ENCODE data around the gene GRID1.

GRID1 gene

DNA sequence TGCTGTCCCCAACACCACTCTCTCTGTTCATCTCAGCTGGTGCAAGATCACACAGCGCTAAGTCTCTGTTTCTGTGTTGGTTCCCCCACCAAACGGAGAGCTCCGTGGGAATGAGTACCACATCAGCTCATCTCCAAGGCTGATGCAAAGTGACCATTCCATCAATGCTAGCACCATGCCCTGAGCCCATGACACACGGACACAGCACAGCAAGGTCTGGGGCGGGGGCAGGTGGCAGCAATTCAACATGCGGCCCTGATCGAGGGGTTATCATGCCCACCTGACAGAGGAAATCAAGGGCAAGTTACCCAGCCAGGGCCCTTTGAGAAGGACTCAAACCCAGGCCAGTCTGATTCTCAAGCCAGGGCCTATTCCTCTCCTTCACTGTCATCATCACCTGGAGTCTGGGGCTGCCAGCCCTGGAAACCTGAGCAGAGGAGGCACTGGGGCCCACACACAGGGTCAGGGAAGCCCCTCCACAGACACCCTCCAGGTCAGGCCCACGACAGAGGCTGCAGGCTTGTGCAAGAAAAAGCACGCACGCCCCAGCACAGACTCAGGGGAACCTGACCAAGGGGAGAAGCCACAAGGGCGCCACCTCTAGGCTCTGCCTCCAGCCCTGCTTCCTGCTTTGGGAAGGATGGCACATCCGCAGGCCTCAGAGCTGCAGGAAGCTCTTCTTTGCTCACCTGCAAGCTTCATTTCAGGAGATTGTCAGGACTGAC lies 74.8 kb downstream of the GRID1 start:
- Histone ChIP-seq H3K9ac (ENCODE audit: low read depth, low read length) (no peak overlapping the region; the same call in 1 of the 2 replicates), H3K27me3 (ENCODE audit: insufficient read depth, low read length) (peaks cover 4% of the 10 kb centered on the region; the same call in 1 of the 2 replicates), H3K27ac (ENCODE audit: low read length) (no peak overlapping the region), H3K36me3 (ENCODE audit: insufficient read depth, low read depth, low read length) (no peaks in the 10 kb centered on the region), H3K4me1 (ENCODE audit: insufficient read depth, low read length) (peaks cover 17% of the 10 kb centered on the region; the same call in 1 of the 2 replicates), H3K9me3 (ENCODE audit: insufficient read depth, low read depth, low read length) (no peaks in the 10 kb centered on the region), H3K4me3 (ENCODE audit: low read length) (no peak overlapping the region)

DNA sequence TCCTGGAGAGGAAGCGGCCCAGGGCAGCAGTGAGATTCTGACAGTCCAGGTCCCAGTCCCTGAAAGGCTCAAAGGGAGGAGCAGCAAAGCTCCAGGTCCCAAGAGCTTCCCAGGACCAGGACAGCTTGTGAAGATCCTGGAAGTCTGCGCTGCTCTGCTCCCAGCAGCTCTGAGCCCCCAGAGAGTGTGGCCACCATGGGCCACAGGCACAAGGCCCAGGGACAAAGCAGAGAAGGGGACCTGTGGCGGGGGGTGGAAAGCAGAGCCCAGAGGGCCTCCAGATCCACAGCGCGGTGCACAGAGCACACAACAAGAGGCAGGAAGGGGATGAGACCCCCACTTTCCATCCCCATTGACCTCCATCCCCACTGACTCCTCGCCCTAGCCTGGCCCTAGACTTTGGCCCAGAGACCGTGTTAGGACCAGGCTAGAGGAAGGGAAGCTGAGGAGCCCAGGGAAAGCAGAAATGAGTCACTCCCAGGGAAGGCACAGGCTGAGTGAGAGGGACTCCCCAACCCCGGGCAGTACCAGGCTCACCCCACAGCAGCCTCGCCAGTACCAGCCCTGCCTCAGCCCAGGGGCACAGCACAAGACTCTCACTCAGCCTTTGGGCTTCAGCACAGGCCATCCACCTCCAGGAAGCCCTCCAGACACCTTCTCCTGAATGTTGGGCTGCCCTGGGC lies 75.5 kb downstream of the GRID1 start:
- Histone ChIP-seq H3K4me1 (ENCODE audit: insufficient read depth, low read length) (peaks cover 17% of the 10 kb centered on the region; the same call in 1 of the 2 replicates), H3K9me3 (ENCODE audit: insufficient read depth, low read depth, low read length) (no peaks in the 10 kb centered on the region), H3K4me3 (ENCODE audit: low read length) (no peak overlapping the region), H3K27ac (ENCODE audit: low read length) (no peak overlapping the region), H3K9ac (ENCODE audit: low read depth, low read length) (no peak overlapping the region), H3K36me3 (ENCODE audit: insufficient read depth, low read depth, low read length) (no peaks in the 10 kb centered on the region), H3K27me3 (ENCODE audit: insufficient read depth, low read length) (peaks cover 4% of the 10 kb centered on the region; the same call in 1 of the 2 replicates)

DNA sequence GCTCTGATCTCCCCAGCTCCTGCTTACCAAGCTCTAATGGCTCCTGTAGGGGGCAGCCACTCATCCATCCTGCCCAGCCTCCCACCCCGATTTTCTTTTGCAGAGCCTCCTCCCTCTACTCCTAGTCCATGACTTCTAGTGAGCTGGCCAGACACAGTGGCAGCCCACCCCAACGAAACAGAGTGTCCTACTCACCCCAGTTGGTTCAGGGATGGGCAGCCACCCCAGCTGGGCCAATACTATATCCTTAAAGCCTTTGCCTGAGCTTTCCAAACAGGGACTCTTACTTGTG lies 77.1 kb downstream of the GRID1 start:
- Histone ChIP-seq H3K27ac (ENCODE audit: low read length) (no peak overlapping the region), H3K27me3 (ENCODE audit: insufficient read depth, low read length) (peaks cover under 1% of the 10 kb centered on the region; the same call in 1 of the 2 replicates), H3K9ac (ENCODE audit: low read depth, low read length) (no peak overlapping the region), H3K9me3 (ENCODE audit: insufficient read depth, low read depth, low read length) (no peaks in the 10 kb centered on the region), H3K36me3 (ENCODE audit: insufficient read depth, low read depth, low read length) (no peaks in the 10 kb centered on the region), H3K4me3 (ENCODE audit: low read length) (no peak overlapping the region), H3K4me1 (ENCODE audit: insufficient read depth, low read length) (peaks cover 17% of the 10 kb centered on the region; the same call in 1 of the 2 replicates)

DNA sequence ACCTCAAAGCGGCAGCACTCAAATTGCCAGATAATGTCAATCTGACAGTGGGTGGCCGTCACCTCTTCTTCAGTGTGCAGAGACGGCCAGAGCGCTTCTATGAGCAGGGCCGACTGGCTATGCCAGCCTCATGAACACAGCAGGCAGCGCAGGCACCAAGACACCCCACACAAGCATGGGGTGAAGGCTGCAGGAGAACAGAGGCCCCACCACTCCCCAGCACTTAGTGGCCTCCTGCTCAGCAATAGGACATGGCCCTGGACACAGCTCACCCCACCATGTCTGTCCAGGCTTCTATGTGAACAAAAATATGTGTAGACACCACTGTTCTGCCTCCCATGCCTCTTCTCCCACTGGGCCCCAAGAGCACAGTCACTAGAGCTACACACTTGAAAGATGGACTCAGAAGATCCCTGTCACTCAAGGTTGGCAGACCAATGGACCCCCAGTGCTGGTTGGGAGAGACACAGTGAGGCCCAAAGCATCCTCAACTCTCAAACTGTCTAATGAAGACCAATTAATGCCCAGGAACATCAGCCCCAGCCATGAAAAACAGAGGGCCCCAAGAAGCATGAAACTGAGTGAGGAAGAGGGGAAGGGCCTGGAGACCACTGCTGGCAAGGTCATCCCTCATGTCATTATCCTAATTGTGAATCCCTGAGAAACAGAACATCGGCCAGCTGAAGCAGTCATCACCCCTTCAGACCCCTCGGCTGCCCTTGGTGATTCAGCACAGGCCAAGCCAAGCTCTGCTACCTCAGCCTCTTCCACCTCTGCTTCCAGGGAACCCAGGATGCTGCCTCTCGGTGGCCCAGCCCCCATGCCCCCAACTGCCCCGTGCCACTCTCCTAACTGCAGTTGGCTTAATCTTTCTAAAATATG lies 77.7 kb downstream of the GRID1 start:
- no peaks in the 10 kb centered on the region for H3K36me3 ChIP-seq (ENCODE audit: insufficient read depth, low read depth, low read length)
- H3K4me3 ChIP-seq (ENCODE audit: low read length) = no peak overlapping the region
- peaks cover 13% of the 10 kb centered on the region; the same call in 1 of the 2 replicates for H3K4me1 ChIP-seq (ENCODE audit: insufficient read depth, low read length)
- no peaks in the 10 kb centered on the region; the same call in 1 of the 2 replicates for H3K27me3 ChIP-seq (ENCODE audit: insufficient read depth, low read length)
- H3K9ac ChIP-seq (ENCODE audit: low read depth, low read length) = no peak overlapping the region
- H3K9me3 ChIP-seq (ENCODE audit: insufficient read depth, low read depth, low read length) = no peaks in the 10 kb centered on the region
- H3K27ac ChIP-seq (ENCODE audit: low read length) = no peak overlapping the region

DNA sequence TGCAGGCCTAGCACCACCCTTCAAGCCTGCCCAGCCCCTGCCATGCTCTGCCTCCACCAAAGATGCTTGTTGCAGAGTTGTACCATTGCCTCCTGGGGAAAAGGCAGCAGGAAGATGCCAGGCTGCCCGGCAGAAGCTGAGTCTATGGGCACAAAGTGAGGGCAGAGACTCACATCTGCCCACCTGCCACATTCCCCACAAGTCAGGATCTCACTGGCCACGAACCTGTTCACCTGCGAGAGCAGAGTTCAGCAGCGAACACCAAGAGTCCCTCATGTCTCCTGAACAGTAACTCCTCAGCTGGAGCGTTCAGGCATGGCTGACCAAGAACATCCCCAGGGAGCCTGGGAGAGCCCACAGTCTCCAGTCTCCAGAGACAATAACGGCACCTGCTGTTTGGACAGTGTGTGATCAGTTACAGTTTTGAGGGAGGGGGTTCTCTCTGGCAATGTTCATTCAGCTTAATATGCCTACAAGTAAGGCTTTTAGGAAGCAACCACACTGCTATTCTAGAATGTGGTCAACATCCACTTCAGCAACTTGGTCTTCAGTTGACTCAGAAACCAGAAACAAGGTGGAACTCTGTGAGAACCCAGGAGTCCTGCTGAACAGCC lies 78.5 kb downstream of the GRID1 start:
- Histone ChIP-seq H3K27me3 (ENCODE audit: insufficient read depth, low read length) (no peaks in the 10 kb centered on the region; the same call in 1 of the 2 replicates), H3K27ac (ENCODE audit: low read length) (no peak overlapping the region), H3K4me1 (ENCODE audit: insufficient read depth, low read length) (peaks cover 9% of the 10 kb centered on the region; the same call in 1 of the 2 replicates), H3K4me3 (ENCODE audit: low read length) (no peak overlapping the region), H3K9me3 (ENCODE audit: insufficient read depth, low read depth, low read length) (no peaks in the 10 kb centered on the region), H3K36me3 (ENCODE audit: insufficient read depth, low read depth, low read length) (no peaks in the 10 kb centered on the region), H3K9ac (ENCODE audit: low read depth, low read length) (no peak overlapping the region)

DNA sequence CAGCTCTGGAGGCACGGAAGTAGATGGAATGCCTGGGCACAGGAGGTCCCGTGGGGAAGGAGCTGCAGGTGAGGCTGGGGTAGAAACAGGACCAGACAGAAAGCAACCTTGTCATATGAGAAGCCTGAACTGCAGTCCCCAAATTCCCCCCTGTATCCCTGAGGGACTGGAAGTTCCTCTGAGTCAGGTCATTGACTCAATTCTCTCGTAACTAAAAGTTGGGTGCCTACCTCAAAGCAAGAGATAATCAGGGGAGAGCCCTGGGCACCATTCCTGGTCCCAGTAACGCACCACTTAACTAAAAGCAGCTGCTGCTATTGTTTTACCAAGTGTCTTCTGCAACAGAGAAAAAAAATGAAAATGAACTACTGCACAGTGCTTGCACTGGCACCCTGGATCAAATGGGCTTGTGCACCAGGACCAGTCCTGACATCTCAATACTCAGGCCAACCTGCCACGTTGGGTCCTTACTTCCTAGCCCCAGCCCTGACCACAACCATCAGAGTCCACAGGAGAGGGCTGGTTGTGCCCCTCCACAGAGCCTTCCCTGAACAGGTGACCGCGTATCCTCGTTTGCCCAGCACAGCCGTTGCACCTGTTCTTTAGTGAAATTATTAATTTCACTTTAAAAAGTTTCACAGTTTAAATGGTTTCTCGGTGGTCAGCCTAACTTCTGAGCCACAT lies 79.3 kb downstream of the GRID1 start:
- Histone ChIP-seq H3K4me3 (ENCODE audit: low read length) (no peak overlapping the region), H3K9me3 (ENCODE audit: insufficient read depth, low read depth, low read length) (no peaks in the 10 kb centered on the region), H3K4me1 (ENCODE audit: insufficient read depth, low read length) (peaks cover 2% of the 10 kb centered on the region; the same call in 1 of the 2 replicates), H3K27me3 (ENCODE audit: insufficient read depth, low read length) (no peaks in the 10 kb centered on the region; the same call in 1 of the 2 replicates), H3K27ac (ENCODE audit: low read length) (no peak overlapping the region), H3K36me3 (ENCODE audit: insufficient read depth, low read depth, low read length) (no peaks in the 10 kb centered on the region), H3K9ac (ENCODE audit: low read depth, low read length) (no peak overlapping the region)

DNA sequence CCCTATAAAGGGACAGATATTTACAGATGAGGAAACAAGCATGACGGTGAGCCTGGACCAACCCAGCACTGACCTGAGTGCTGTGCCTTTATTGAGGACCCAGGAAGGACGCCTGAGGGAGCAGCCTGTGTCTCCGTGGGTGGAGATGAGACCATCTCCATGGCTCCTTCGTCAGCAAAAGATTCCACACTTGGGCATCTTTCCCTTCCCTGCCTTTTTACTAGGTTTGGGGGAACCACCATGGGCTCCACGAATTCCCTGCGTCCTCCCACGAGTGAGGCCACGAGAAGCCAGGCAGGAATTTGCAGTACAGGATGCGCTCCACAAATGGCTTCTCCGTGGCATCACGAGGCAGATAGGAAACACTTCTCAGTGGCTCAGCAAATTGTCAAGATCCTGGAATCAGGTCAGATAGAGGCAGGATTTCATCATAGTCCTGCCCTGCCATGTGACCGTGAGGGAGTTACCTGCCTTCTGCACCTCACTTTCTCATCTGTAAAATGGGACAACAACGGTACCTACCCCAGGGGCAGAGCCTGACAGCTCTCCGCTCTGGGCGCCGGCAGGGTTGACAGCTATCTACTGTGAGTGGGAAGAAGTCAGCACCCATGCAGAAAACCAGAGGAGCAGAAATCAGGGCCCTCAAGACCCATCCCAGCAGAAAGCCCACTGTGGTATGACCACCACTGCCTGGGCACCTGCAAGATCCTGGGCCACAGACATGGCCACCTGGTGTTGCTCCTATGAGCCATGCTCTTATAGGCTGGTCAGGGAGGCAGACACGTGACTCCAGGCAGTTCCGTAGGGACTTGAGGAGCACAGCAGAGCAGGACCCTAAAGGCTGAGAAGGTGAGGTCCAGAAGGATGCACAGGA lies 80.1 kb downstream of the GRID1 start:
- H3K36me3 ChIP-seq (ENCODE audit: insufficient read depth, low read depth, low read length) = no peaks in the 10 kb centered on the region

DNA sequence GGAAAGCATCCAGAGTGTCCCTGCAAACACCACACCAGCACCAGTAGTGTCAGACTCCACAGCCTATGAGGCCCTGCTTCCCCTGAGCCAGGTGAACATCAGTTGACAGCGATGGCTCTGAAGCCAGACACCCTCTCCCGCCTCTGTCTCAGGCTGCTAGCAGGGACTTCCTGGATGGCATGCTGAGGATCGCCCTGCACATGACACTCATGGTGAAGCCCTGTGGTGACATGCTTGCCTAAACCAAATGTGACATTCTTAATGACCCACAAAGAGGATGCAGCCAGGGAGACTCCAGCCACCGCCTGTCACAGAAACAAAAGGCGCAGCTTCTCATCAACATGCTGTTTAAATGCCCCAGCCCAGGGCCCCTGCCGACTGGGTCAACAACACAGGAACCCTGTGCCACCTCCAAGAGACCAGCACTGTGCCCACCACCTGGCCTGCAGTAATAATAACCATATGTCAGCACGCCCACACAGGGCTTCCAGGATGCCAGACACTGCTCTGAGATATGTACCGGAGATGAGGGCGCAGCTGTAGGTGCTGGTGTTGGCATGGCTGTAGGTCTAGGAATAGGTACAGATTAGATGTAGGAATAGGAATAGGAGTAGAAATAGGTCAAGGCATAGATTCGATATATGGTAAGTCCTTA lies 81.3 kb downstream of the GRID1 start:
- Histone ChIP-seq H3K36me3 (ENCODE audit: insufficient read depth, low read depth, low read length) (no peaks in the 10 kb centered on the region), H3K27me3 (ENCODE audit: insufficient read depth, low read length) (no peaks in the 10 kb centered on the region; the same call in 1 of the 2 replicates), H3K9me3 (ENCODE audit: insufficient read depth, low read depth, low read length) (peaks cover 2% of the 10 kb centered on the region; the same call in 1 of the 2 replicates), H3K4me1 (ENCODE audit: insufficient read depth, low read length) (no peaks in the 10 kb centered on the region), H3K4me3 (ENCODE audit: low read length) (no peak overlapping the region), H3K9ac (ENCODE audit: low read depth, low read length) (no peak overlapping the region), H3K27ac (ENCODE audit: low read length) (no peak overlapping the region)

More for the DNA sequence above, 80.1 kb downstream of the GRID1 start:
- no peaks in the 10 kb centered on the region for H3K9me3 ChIP-seq (ENCODE audit: insufficient read depth, low read depth, low read length)
- no peaks in the 10 kb centered on the region for H3K4me1 ChIP-seq (ENCODE audit: insufficient read depth, low read length)
- no peak overlapping the region for H3K4me3 ChIP-seq (ENCODE audit: low read length)
- no peak overlapping the region for H3K27ac ChIP-seq (ENCODE audit: low read length)
- H3K27me3 ChIP-seq (ENCODE audit: insufficient read depth, low read length) = no peaks in the 10 kb centered on the region; the same call in 1 of the 2 replicates
- no peak overlapping the region for H3K9ac ChIP-seq (ENCODE audit: low read depth, low read length)

DNA sequence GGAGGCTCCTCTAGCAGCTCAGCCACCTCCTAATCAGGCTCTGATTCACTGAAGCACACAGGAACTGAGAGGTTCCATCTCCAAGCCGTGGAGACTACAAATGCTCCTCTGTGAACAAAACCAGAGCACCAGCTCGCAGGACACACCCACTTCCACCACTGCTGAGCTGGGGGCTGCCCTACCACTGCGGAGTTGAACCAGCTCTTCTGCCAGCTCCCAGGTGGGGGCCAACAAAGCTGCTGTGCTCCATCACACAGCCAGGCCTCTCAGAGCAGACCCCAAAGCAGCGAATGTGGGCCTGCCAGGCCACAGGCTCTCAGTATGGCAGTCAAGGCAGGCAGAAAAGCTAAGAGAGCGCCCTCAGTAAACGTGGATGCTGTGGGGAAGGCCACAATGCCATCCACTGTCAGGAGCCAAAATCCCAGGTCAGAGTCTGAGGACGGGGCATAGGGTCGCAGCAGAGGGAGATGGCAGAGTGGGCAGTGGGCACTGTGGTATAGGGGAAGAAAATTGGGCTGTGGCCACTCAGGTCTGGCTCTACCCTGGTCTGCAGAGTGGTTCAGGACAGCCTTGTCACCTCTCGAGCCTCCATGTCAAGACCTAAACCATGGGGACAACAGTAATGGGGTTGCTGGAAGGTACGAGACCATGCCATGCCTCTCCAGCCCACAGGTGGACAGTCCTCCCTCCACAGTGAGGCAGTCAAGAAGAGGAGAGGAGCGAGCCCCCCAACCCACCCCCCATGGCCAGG lies 82.1 kb downstream of the GRID1 start:
- Histone ChIP-seq H3K9me3 (ENCODE audit: insufficient read depth, low read depth, low read length) (peaks cover 6% of the 10 kb centered on the region), H3K4me1 (ENCODE audit: insufficient read depth, low read length) (no peaks in the 10 kb centered on the region), H3K9ac (ENCODE audit: low read depth, low read length) (no peak overlapping the region), H3K4me3 (ENCODE audit: low read length) (no peak overlapping the region), H3K36me3 (ENCODE audit: insufficient read depth, low read depth, low read length) (no peaks in the 10 kb centered on the region), H3K27ac (ENCODE audit: low read length) (no peak overlapping the region), H3K27me3 (ENCODE audit: insufficient read depth, low read length) (no peaks in the 10 kb centered on the region; the same call in 1 of the 2 replicates)

All from iPS-20b (cell line).